ENCODE data around the gene HTR3A. TPM values are rescaled to one million over a fixed set of nuclear protein-coding genes. Genes with fewer than 3 reads are reported as not detected.

Gene HTR3A
- total and polyA plus RNA-seq, 2 of the 13 experiments (the other 11 are each of a cell fraction or from before 2014, with no cell fraction given), result not detected

DNA sequence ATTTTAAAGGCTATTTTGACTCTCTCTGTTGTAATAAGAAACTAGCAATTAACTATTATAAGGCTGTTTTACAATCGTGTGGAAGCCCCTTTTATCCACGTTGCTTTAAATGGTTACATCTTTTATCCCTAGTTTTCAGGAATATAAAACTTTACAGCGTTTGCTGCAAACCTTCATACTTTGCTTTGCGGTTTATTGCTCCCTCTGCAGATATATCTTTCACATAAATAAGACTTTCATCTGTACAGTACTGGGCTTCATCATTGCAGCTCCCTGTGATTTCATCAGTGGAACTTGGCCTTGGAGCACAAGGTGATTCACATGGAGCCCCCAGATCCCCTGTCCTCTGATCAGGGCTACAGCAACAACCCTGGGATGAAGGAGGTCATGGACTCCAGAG is 25.6 kb downstream of the HTR3A start:
- Histone ChIP-seq H3K27ac (ENCODE audit: extremely low read length, insufficient read depth, low read length) (no peak overlapping the region), H3K4me1 (ENCODE audit: insufficient read depth, low read length) (no peaks in the 10 kb centered on the region), H3K9me3 (ENCODE audit: low read length) (no peaks in the 10 kb centered on the region), H3K4me2 (ENCODE audit: low read depth, low read length) (no peak overlapping the region), H4K20me1 (ENCODE audit: insufficient read depth, low read length) (no peaks in the 10 kb centered on the region), H3K9ac (ENCODE audit: insufficient read depth, low read depth, low read length) (no peak overlapping the region), H3K4me3 (replicated peaks in 1 of 3; ENCODE audit: insufficient read depth in 1 of 3, low read depth in 2 of 3, low read length in 3 of 3) (no peak overlapping the region), H3K27me3 (ENCODE audit: control insufficient read depth in 1 of 2, insufficient read depth in 2 of 2, low read length in 2 of 2) (peaks cover 0 to 8% of the 10 kb centered on the region in 2 experiments; a peak in 1 of 5 replicates), H2AFZ (ENCODE audit: low read length) (no peak overlapping the region), H3K36me3 (replicated peaks in 1 of 2; ENCODE audit: control insufficient read depth in 1 of 2, insufficient read depth in 2 of 2, low read length in 2 of 2) (no peaks in the 10 kb centered on the region), H3K79me2 (ENCODE audit: insufficient read depth, low read length) (no peaks in the 10 kb centered on the region)
- BruUV-seq (replicated peaks), result no TSS peak
- no peak for FAIRE-seq
- ChIA-PET CTCF (ENCODE audit: low intra/inter-chr PET ratio, low total read pairs) (no interaction called here), POLR2A (no interaction called here)
- WGBS (ENCODE audit: low lambda C conversion rate), result 0% methylated on average over 4 of the region's 4 CpGs
- ATAC-seq, result no peak
- TF ChIP-seq ZBTB7A (CRISPR knock-in tag; IDR thresholded peaks at IDR 0.05) (no peak), PAF1 (CRISPR knock-in tag; IDR thresholded peaks at IDR 0.05) (no peak), AGO1 (IDR thresholded peaks at IDR 0.05; ENCODE audit: low read depth, low read length, poor library complexity, severe bottlenecking) (no peak), RXRB (CRISPR knock-in tag; IDR thresholded peaks at IDR 0.05; ENCODE audit: borderline replicate concordance) (no peak), NR2F6 (IDR thresholded peaks at IDR 0.05) (no peak), NR2F6 (CRISPR knock-in tag; IDR thresholded peaks at IDR 0.05) (no peak), NR3C1 (CRISPR knock-in tag; IDR thresholded peaks at IDR 0.05) (no peak), ZNF672 (CRISPR knock-in tag; IDR thresholded peaks at IDR 0.05) (no peak), YY1 (IDR thresholded peaks at IDR 0.05; ENCODE audit: insufficient read depth, insufficient replicate concordance, low read depth, low read length) (no peak), AFF4 (CRISPR knock-in tag; IDR thresholded peaks at IDR 0.05) (no peak), RFXAP (CRISPR knock-in tag; IDR thresholded peaks at IDR 0.05; ENCODE audit: borderline replicate concordance) (no peak)
- TF ChIP-seq, protein P1, sequence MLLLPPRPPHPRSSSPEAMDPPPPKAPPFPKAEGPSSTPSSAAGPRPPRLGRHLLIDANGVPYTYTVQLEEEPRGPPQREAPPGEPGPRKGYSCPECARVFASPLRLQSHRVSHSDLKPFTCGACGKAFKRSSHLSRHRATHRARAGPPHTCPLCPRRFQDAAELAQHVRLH (CRISPR knock-in tag; IDR thresholded peaks at IDR 0.05; ENCODE audit: borderline replicate concordance, low read depth), result no peak
- no peak for DNase-seq (ENCODE audit: low spot score)
- in situ Hi-C loops (cut with HindIII; ENCODE audit: extremely low pct_ligation_motif_present, low pct_unique_long_range_greater_than_20kb) (no loop called here), intact Hi-C loops (cut with micrococcal nuclease; ENCODE audit: unreplicated experiment) (no loop called here)

Measured in HepG2 (cell line).